ENCODE measurements around the gene SPIN2A. TPM values are rescaled to one million over a fixed set of nuclear protein-coding genes. Genes with fewer than 3 reads are reported as not detected.
"Not testable (repeated sequence)": the region's sequence is repeated elsewhere in the genome, so short reads cannot be mapped to it uniquely, and the experiment has no call there.

SPIN2A gene
- total and polyA plus RNA-seq, 2 experiments from 2014 or later: 1.4 to 5.2 TPM

DNA sequence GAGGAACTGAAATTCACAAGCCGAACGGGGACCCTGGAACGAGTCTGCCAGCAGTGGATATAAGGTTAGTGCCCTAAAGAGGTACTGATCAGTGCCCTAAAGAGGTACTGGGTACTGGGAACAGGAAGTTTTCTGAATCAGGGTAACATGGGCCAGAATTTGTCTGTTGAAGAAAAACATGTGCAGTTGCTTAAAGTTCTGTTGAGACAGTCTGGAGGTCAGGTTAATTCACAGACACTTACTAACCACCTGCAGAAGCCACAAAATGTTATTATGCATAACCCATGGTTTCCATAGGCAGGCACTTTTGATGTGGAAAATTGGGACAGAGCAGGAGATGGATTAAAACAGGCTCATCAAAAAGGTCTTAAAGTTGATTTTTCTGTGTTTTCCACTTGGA, 33.7 kb downstream of the SPIN2A start (continued):
- TF ChIP-seq, protein P1, sequence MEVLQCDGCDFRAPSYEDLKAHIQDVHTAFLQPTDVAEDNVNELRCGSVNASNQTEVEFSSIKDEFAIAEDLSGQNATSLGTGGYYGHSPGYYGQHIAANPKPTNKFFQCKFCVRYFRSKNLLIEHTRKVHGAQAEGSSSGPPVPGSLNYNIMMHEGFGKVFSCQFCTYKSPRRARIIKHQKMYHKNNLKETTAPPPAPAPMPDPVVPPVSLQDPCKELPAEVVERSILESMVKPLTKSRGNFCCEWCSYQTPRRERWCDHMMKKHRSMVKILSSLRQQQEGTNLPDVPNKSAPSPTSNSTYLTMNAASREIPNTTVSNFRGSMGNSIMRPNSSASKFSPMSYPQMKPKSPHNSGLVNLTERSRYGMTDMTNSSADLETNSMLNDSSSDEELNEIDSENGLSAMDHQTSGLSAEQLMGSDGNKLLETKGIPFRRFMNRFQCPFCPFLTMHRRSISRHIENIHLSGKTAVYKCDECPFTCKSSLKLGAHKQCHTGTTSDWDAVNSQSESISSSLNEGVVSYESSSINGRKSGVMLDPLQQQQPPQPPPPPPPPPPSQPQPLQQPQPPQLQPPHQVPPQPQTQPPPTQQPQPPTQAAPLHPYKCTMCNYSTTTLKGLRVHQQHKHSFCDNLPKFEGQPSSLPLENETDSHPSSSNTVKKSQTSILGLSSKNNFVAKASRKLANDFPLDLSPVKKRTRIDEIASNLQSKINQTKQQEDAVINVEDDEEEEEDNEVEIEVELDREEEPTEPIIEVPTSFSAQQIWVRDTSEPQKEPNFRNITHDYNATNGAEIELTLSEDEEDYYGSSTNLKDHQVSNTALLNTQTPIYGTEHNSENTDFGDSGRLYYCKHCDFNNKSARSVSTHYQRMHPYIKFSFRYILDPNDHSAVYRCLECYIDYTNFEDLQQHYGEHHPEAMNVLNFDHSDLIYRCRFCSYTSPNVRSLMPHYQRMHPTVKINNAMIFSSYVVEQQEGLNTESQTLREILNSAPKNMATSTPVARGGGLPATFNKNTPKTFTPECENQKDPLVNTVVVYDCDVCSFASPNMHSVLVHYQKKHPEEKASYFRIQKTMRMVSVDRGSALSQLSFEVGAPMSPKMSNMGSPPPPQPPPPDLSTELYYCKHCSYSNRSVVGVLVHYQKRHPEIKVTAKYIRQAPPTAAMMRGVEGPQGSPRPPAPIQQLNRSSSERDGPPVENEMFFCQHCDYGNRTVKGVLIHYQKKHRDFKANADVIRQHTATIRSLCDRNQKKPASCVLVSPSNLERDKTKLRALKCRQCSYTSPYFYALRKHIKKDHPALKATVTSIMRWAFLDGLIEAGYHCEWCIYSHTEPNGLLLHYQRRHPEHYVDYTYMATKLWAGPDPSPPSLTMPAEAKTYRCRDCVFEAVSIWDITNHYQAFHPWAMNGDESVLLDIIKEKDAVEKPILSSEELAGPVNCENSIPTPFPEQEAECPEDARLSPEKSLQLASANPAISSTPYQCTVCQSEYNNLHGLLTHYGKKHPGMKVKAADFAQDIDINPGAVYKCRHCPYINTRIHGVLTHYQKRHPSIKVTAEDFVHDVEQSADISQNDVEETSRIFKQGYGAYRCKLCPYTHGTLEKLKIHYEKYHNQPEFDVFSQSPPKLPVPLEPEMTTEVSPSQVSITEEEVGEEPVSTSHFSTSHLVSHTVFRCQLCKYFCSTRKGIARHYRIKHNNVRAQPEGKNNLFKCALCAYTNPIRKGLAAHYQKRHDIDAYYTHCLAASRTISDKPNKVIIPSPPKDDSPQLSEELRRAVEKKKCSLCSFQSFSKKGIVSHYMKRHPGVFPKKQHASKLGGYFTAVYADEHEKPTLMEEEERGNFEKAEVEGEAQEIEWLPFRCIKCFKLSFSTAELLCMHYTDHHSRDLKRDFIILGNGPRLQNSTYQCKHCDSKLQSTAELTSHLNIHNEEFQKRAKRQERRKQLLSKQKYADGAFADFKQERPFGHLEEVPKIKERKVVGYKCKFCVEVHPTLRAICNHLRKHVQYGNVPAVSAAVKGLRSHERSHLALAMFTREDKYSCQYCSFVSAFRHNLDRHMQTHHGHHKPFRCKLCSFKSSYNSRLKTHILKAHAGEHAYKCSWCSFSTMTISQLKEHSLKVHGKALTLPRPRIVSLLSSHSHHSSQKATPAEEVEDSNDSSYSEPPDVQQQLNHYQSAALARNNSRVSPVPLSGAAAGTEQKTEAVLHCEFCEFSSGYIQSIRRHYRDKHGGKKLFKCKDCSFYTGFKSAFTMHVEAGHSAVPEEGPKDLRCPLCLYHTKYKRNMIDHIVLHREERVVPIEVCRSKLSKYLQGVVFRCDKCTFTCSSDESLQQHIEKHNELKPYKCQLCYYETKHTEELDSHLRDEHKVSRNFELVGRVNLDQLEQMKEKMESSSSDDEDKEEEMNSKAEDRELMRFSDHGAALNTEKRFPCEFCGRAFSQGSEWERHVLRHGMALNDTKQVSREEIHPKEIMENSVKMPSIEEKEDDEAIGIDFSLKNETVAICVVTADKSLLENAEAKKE (CRISPR knock-in tag; IDR thresholded peaks at IDR 0.05): no peak

DNA sequence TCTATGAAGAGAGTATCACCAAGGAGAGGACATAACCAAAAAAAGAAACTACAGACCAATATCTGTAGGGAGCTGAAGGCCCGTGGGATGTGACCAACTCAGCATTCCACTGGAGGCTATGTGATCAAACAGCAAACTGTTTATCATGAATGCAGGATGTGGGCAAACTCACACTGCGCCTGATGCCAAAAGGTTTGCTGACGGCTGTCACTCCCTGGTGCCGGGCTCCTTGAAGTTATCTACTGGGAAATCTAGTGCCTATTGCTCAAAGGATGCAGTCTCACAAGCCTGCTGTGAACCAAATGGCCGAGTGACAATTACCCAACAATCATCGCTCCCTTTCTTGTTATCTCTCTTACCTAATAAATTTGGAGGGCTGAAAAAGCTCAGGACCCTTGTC, 34.3 kb downstream of the SPIN2A start:
- not testable (repeated sequence) for H3K36me3 ChIP-seq (ENCODE audit: insufficient read depth); H3K27me3 Mint-ChIP-seq (ENCODE audit: insufficient read depth, low read depth, poor library complexity); H3K9me2 ChIP-seq (ENCODE audit: insufficient read depth); H3F3A ChIP-seq (replicated peaks; ENCODE audit: low read depth); H3K27ac Mint-ChIP-seq; H3K4me3 ChIP-seq; H3K4me3 Mint-ChIP-seq; H3K27ac ChIP-seq (ENCODE audit: low read depth); H3K27me3 ChIP-seq (ENCODE audit: insufficient read depth); H2AFZ ChIP-seq; ATAC-seq; DNase-seq (ENCODE audit: low spot score); H3K79me2 ChIP-seq (replicated peaks; ENCODE audit: insufficient read depth); H3K4me1 Mint-ChIP-seq; H4K20me1 ChIP-seq (replicated peaks; ENCODE audit: insufficient read depth); H3K4me2 ChIP-seq; H3K4me1 ChIP-seq (ENCODE audit: insufficient read depth)
- H3K36me3 Mint-ChIP-seq (ENCODE audit: low read depth): peaks cover 91% of the 10 kb centered on the region
- peaks cover 33% of the 10 kb centered on the region for H3K9me3 Mint-ChIP-seq

Other genes starting within 250 kb of the SPIN2A start
- 13.0 and 18.2 TPM in 2 replicates for gene SPIN3, start 141.9 kb downstream of the SPIN2A start, total RNA-seq (2014; rRNA removed; shearing (Covaris generic))
- gene SPIN3, start 141.9 kb downstream of the SPIN2A start, polyA plus RNA-seq (2016; fragmentation: Nextera tagmentation; extraction: Ambion mirVana): 14.8 and 14.9 TPM in 2 replicates
- 7.9 and 10.6 TPM in 2 replicates for gene SPIN2B, start 15.8 kb downstream of the SPIN2A start, total RNA-seq (2014; rRNA removed; shearing (Covaris generic))
- 9.6 and 12.6 TPM in 2 replicates for gene SPIN2B, start 15.8 kb downstream of the SPIN2A start, polyA plus RNA-seq (2016; fragmentation: Nextera tagmentation; extraction: Ambion mirVana)
- 6.0 and 11.4 TPM in 2 replicates for gene FAAH2, start 149.3 kb upstream of the SPIN2A start, total RNA-seq (2014; rRNA removed; shearing (Covaris generic))
- gene FAAH2, start 149.3 kb upstream of the SPIN2A start, polyA plus RNA-seq (2016; fragmentation: Nextera tagmentation; extraction: Ambion mirVana): 5.3 and 10.5 TPM in 2 replicates

Data from GM23338 (cell line).